ENCODE results near the gene HNRNPLL. TPM values are rescaled to one million over a fixed set of nuclear protein-coding genes. Genes with fewer than 3 reads are reported as not detected.
A peak's percentile ranks its signal among the peaks of the same experiment; 100 is the strongest.

Gene HNRNPLL
- total and polyA plus RNA-seq, 2 of the 13 experiments (the other 11 are each of a cell fraction or from before 2014, with no cell fraction given): 49.4 to 103 TPM

- no peak for TF ChIP-seq AHR (CRISPR knock-in tag; IDR thresholded peaks at IDR 0.05)
- TF ChIP-seq HDAC1 (CRISPR knock-in tag; IDR thresholded peaks at IDR 0.05): no peak
- TF ChIP-seq, protein P1, sequence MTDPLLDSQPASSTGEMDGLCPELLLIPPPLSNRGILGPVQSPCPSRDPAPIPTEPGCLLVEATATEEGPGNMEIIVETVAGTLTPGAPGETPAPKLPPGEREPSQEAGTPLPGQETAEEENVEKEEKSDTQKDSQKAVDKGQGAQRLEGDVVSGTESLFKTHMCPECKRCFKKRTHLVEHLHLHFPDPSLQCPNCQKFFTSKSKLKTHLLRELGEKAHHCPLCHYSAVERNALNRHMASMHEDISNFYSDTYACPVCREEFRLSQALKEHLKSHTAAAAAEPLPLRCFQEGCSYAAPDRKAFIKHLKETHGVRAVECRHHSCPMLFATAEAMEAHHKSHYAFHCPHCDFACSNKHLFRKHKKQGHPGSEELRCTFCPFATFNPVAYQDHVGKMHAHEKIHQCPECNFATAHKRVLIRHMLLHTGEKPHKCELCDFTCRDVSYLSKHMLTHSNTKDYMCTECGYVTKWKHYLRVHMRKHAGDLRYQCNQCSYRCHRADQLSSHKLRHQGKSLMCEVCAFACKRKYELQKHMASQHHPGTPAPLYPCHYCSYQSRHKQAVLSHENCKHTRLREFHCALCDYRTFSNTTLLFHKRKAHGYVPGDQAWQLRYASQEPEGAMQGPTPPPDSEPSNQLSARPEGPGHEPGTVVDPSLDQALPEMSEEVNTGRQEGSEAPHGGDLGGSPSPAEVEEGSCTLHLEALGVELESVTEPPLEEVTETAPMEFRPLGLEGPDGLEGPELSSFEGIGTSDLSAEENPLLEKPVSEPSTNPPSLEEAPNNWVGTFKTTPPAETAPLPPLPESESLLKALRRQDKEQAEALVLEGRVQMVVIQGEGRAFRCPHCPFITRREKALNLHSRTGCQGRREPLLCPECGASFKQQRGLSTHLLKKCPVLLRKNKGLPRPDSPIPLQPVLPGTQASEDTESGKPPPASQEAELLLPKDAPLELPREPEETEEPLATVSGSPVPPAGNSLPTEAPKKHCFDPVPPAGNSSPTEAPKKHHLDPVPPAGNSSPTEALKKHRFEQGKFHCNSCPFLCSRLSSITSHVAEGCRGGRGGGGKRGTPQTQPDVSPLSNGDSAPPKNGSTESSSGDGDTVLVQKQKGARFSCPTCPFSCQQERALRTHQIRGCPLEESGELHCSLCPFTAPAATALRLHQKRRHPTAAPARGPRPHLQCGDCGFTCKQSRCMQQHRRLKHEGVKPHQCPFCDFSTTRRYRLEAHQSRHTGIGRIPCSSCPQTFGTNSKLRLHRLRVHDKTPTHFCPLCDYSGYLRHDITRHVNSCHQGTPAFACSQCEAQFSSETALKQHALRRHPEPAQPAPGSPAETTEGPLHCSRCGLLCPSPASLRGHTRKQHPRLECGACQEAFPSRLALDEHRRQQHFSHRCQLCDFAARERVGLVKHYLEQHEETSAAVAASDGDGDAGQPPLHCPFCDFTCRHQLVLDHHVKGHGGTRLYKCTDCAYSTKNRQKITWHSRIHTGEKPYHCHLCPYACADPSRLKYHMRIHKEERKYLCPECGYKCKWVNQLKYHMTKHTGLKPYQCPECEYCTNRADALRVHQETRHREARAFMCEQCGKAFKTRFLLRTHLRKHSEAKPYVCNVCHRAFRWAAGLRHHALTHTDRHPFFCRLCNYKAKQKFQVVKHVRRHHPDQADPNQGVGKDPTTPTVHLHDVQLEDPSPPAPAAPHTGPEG (CRISPR knock-in tag; IDR thresholded peaks at IDR 0.05): no peak
- peak; percentile 54 for TF ChIP-seq YY1 (IDR thresholded peaks at IDR 0.05; ENCODE audit: insufficient read depth, insufficient replicate concordance, low read depth, low read length)
- TF ChIP-seq ZNF44 (CRISPR knock-in tag; IDR thresholded peaks at IDR 0.05): no peak
- no peak for TF ChIP-seq MBNL3 (CRISPR knock-in tag; conservative IDR thresholded peaks at IDR 0.05)
- TF ChIP-seq HDAC6 (IDR thresholded peaks at IDR 0.05; ENCODE audit: low read depth, low read length): no peak
- TF ChIP-seq HNF4G (IDR thresholded peaks at IDR 0.05; ENCODE audit: borderline replicate concordance, low read depth, low read length): no peak
- TF ChIP-seq HNF4G (CRISPR knock-in tag; IDR thresholded peaks at IDR 0.05; ENCODE audit: borderline replicate concordance, low read depth): no peak
- TF ChIP-seq MAFG (CRISPR knock-in tag; IDR thresholded peaks at IDR 0.05): no peak
- TF ChIP-seq XBP1 (CRISPR knock-in tag; IDR thresholded peaks at IDR 0.05): no peak
- TF ChIP-seq, protein P2, sequence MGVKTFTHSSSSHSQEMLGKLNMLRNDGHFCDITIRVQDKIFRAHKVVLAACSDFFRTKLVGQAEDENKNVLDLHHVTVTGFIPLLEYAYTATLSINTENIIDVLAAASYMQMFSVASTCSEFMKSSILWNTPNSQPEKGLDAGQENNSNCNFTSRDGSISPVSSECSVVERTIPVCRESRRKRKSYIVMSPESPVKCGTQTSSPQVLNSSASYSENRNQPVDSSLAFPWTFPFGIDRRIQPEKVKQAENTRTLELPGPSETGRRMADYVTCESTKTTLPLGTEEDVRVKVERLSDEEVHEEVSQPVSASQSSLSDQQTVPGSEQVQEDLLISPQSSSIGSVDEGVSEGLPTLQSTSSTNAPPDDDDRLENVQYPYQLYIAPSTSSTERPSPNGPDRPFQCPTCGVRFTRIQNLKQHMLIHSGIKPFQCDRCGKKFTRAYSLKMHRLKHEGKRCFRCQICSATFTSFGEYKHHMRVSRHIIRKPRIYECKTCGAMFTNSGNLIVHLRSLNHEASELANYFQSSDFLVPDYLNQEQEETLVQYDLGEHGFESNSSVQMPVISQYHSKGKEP (CRISPR knock-in tag; IDR thresholded peaks at IDR 0.05): no peak
- peak; percentile 55 for TF ChIP-seq SALL1 (CRISPR knock-in tag; IDR thresholded peaks at IDR 0.05)
- TF ChIP-seq ATM (IDR thresholded peaks at IDR 0.05; ENCODE audit: borderline replicate concordance): no peak
- TF ChIP-seq NFYB (CRISPR knock-in tag; IDR thresholded peaks at IDR 0.05): no peak
- peak; percentile 30; the same call in 1 of the 2 replicates for TF ChIP-seq KDM5B (CRISPR knock-in tag; IDR thresholded peaks at IDR 0.05; ENCODE audit: borderline replicate concordance)
- no peak for TF ChIP-seq PATZ1 (CRISPR knock-in tag; IDR thresholded peaks at IDR 0.05)
- no peak for TF ChIP-seq ZBTB38 (CRISPR knock-in tag; IDR thresholded peaks at IDR 0.05)
- TF ChIP-seq ZKSCAN5 (CRISPR knock-in tag; IDR thresholded peaks at IDR 0.05): no peak
- no peak for TF ChIP-seq JDP2 (CRISPR knock-in tag; IDR thresholded peaks at IDR 0.05; ENCODE audit: borderline replicate concordance)
- TF ChIP-seq ZBTB7A (CRISPR knock-in tag; IDR thresholded peaks at IDR 0.05): no peak
Observed at GRCh38 chr2:38528008-38528442, 74.7 kb downstream of the HNRNPLL start (continued).
